ENCODE results near the gene BRAP. TPM values are rescaled to one million over a fixed set of nuclear protein-coding genes. Genes with fewer than 3 reads are reported as not detected.

BRAP gene, protein sequence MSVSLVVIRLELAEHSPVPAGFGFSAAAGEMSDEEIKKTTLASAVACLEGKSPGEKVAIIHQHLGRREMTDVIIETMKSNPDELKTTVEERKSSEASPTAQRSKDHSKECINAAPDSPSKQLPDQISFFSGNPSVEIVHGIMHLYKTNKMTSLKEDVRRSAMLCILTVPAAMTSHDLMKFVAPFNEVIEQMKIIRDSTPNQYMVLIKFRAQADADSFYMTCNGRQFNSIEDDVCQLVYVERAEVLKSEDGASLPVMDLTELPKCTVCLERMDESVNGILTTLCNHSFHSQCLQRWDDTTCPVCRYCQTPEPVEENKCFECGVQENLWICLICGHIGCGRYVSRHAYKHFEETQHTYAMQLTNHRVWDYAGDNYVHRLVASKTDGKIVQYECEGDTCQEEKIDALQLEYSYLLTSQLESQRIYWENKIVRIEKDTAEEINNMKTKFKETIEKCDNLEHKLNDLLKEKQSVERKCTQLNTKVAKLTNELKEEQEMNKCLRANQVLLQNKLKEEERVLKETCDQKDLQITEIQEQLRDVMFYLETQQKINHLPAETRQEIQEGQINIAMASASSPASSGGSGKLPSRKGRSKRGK
- total RNA-seq = 10 to 100 TPM; 10.6 to 18.5 (median 14.9) TPM
- 1 to 10 TPM; 5.9 to 7.8 TPM for polyA plus RNA-seq
- long read RNA-seq, donor 1, full-length matches to known transcripts = 19 of 28 reads
- long read RNA-seq, donor 1, partial matches to known transcripts = 3 of 28 reads
- long read RNA-seq, donor 1, other reads (novel, unspliced or antisense) = 6 of 28 reads
- long read RNA-seq, donor 2, full-length matches to known transcripts = 17 of 26 reads
- long read RNA-seq, donor 2, partial matches to known transcripts = 5 of 26 reads
- long read RNA-seq, donor 2, other reads (novel, unspliced or antisense) = 4 of 26 reads
- long read RNA-seq, donor 3, full-length matches to known transcripts = 37 of 59 reads
- long read RNA-seq, donor 3, partial matches to known transcripts = 7 of 59 reads
- long read RNA-seq, donor 3, other reads (novel, unspliced or antisense) = 15 of 59 reads

DNA sequence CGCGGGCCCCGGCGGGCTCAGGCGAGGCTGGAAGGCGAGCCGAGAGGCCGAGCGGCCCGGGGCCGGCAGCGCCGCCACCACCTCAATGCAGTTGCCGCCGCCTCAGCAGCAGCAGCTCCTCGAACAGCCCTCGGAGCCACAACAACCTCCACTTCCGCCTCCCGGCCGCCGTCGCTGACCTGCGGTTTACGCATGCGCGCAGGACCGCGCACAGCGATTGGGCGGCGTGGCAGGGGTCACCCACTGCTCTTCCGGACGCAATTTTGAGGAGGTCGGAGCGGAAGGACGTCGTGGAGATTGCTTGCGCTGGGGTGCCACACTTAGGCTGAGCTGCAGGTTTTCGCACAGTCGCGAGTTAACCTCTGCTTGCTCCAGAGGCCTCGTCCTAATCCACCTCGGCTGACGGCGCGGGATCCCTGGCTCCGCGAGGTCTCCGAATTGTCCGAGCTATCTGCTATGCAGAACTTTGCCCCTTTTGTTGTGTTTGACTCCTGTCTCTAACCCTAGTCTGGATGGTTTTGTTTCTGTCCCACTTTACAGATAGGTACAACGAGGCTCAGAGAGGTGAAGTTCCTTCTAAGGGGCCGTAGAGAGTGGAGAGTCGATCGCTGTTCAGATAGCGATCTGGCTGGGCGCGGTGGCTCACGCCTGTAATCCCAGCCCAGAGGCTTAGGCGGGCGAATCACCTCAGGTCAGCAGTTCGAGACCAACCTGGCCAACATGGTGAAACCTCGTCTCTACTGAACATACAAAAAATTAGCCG lies at the start of gene BRAP, which contains the start of gene ACAD10:
TSS of gene BRAP (minus strand) at position 146 of the 763 bp plus-strand sequence. CDS start 164 bp downstream, outside the sequence.
TSS of gene ACAD10 (plus strand) at position 243 of the 763 bp plus-strand sequence. CDS start 6,657 bp downstream, outside the sequence.
- Histone ChIP-seq H3K9me3 (no peaks in the 10 kb centered on the region), H3K36me3 (peaks cover 0 to 28% (median 10%) of the 10 kb centered on the region in 9 donors), H3K4me3 (peak within 1 kb of the TSS; percentile 72 to 99 (median 90)), H3K27me3 (no peaks in the 10 kb centered on the region), H3K4me1 (peaks cover 8 to 34% (median 29%) of the 10 kb centered on the region in 9 donors), H3K27ac (peak within 1 kb of the TSS; percentile 74 to 96 (median 92))
- 0 to 1% methylated on average over 53 to 63 of the region's 63 CpGs for WGBS, 2 donors
- intact Hi-C loops (cut with DNase I) = no loop called here
- TF ChIP-seq, protein P1, sequence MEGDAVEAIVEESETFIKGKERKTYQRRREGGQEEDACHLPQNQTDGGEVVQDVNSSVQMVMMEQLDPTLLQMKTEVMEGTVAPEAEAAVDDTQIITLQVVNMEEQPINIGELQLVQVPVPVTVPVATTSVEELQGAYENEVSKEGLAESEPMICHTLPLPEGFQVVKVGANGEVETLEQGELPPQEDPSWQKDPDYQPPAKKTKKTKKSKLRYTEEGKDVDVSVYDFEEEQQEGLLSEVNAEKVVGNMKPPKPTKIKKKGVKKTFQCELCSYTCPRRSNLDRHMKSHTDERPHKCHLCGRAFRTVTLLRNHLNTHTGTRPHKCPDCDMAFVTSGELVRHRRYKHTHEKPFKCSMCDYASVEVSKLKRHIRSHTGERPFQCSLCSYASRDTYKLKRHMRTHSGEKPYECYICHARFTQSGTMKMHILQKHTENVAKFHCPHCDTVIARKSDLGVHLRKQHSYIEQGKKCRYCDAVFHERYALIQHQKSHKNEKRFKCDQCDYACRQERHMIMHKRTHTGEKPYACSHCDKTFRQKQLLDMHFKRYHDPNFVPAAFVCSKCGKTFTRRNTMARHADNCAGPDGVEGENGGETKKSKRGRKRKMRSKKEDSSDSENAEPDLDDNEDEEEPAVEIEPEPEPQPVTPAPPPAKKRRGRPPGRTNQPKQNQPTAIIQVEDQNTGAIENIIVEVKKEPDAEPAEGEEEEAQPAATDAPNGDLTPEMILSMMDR (IDR thresholded peaks at IDR 0.05) = peak in 2 of 9 donors; percentile 15 to 23
- DNase-seq (peak; percentile 94 to 96), ATAC-seq (peak; percentile 93 to 99 (median 99))

DNA sequence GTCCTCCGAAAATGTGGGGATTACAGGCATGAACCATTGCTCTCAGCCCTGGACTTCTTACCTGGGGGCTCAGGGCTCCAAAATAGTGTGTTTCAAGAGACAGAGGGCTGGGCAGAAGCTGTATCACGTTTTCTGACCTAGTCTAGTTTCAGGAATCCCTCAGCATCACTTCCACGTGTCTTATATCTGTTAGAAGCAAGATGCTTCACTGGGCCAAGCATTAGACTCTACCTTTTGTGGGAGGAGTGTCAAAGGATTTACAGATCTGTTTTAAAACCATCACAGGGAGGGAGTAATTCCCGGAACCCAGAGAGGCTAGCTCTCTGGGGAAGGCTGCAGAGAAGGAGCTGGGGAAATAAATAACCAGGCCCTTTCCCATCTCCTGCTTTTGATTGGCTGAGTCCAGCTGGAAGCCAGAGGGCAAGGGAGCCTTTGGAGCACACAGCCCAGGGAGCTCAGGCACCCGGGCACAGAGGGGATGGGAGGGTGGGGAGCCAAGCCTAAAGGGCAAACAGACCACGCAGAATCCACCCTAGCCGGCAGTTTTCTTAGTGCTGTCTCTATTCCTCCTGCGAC lies 47.7 kb upstream of the BRAP start:
- H3K27me3 ChIP-seq = no peaks in the 10 kb centered on the region
- DNase-seq (no peak), ATAC-seq (no peak)
- H3K36me3 ChIP-seq = peaks cover 0 to 99% (median 46%) of the 10 kb centered on the region in 9 donors
- H3K4me1 ChIP-seq = no peaks in the 10 kb centered on the region
- H3K4me3 ChIP-seq = no peak overlapping the region
- no peak overlapping the region for H3K27ac ChIP-seq
- intact Hi-C loops (cut with DNase I) = no loop called here
- no peaks in the 10 kb centered on the region for H3K9me3 ChIP-seq
- TF ChIP-seq, protein P1 (IDR thresholded peaks at IDR 0.05) = no peak
- 84 to 88% methylated on average over 8 of the region's 8 CpGs for WGBS, 2 donors

DNA sequence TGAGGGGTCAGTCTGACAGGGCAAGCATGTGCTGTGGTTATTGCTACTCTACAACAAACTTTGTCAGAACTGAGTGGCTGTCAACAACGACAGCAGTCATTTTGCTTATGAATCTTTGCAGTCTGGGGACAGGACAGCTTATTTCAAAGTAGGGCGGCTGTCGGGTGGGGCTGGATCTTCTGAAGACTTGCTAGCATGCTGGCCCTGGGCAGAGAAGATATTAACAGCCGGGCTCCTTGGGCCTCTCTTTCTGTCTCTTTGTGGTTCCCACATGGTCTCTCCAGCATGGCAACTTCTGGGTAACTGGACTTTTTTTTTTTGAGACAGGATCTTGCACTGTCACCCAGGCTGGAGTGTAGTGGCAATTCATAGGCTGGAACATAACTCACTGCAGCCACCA lies 47.0 kb upstream of the BRAP start:
- no peak for DNase-seq

More for the DNA sequence above, 47.0 kb upstream of the BRAP start:
- TF ChIP-seq, protein P1 (IDR thresholded peaks at IDR 0.05) = no peak
- Histone ChIP-seq H3K27ac (no peak overlapping the region), H3K36me3 (peaks cover 0 to 99% (median 47%) of the 10 kb centered on the region in 9 donors), H3K27me3 (no peaks in the 10 kb centered on the region), H3K4me3 (no peak overlapping the region), H3K4me1 (no peaks in the 10 kb centered on the region), H3K9me3 (no peaks in the 10 kb centered on the region)
- intact Hi-C loops (cut with DNase I) = no loop called here
- ATAC-seq = no peak
- WGBS, 2 donors = 87 to 89% methylated on average over 4 of the region's 4 CpGs
